GM18909 (cell line): Measurements from ENCODE around the gene DEK.
"Not testable (repeated sequence)": the region's sequence is repeated elsewhere in the genome, so short reads cannot be mapped to it uniquely, and the experiment has no call there.

Experiments used
- ATAC-seq: cut with Tn5 transposase; IDR thresholded peaks from one replicate; pipeline ENCODE4 v1.9.1; 2021; ENCODE audit warnings: mild to moderate bottlenecking; ENCODE audit not compliant: unreplicated experiment, poor library complexity

The DEK gene

DNA sequence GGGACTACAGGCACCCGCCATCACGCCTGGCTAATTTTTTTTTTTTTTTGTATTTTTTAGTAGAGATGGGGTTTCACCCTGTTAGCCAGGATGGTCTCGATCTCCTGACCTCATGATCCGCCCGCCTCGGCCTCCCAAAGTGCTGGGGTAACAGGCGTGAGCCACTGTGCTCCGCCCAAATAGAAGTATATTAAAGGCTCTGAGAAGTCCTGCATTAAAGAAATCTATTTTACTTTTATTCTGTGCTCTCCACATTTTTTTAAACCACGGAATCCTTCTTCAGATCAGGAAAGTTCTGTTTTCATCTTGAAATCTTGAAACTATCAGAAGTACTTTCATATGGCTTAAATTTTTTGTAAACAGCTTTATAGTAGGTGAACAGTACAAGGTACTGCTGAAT is 55.6 kb downstream of the DEK start:
- ATAC-seq, result not testable (repeated sequence)

DNA sequence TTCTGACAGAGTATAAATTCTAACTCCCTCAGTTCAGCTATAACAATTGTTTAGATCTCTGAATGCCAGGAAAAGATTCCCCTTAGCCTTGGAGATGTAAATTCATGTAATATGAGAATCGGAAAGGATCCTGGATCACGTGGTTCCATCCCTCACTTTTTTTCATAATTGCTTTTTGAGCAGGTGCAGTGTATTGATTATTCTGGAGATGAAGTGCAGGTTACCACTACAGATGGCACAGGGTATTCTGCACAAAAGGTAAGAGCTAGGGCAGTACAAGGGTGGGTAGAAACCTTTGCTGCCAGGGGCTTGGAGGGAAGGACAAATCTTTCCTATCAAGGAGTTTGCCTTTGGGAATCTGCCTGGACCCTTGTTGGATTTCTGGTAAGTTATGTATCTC is 56.4 kb downstream of the DEK start:
- no peak for ATAC-seq

DNA sequence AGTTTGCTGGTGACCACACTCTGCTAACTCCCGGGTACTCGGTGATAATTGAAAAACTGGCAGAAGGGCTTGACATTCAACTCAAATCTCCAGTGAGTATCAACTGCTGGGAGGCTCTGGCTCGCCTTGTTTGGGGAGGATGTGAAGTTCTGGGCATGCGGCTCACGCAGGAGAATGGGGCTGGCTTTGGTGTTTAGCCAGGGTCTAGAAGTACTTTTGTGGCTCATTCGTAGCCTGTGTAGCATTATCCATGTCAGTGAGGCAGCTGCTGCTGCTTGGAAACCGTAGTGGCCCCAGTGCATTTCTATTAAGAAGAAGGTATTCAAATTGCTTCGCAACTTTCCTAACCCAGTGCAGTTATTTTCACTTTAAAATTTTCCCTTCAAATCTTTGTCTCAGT is 56.9 kb downstream of the DEK start:
- no peak for ATAC-seq

DNA sequence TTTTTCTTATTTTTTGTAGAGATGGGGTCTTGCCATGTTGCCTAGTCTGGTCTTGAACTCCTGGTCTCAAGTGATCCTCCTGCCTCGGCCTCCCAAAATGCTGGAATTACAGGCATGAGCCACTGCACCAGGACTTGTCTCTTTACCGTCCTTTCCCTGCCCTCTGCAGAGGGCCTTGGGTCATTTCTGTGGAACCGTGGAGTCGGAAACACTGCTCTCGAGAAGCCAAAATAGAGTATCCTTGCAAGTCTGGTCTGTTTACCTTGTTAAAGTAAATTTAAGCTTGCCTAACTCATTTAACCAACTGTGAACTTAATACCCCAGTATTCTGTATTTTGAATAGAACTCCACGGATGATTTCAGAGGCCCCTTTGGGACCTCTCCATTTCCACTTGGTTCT is 57.7 kb downstream of the DEK start:
- no peak for ATAC-seq

DNA sequence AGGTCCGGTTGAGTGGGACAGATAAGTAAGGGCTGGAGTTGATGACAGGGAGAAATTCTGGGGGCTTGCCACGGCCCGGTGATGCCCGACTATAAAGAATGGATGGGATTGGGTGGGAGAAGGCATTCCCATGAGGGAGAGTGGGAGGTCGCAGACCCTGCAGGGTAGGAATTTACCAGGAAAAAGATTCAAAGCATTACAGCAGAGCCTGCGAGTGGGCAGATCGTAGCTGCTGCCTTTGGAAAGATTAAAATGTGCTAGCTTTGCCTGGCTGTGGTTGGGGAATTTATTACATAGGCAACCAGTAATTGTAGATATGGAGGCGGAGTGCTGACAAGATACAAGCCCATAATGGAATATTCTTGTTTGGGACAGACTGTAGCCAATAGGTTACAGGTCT is 59.6 kb downstream of the DEK start:
- no peak for ATAC-seq

DNA sequence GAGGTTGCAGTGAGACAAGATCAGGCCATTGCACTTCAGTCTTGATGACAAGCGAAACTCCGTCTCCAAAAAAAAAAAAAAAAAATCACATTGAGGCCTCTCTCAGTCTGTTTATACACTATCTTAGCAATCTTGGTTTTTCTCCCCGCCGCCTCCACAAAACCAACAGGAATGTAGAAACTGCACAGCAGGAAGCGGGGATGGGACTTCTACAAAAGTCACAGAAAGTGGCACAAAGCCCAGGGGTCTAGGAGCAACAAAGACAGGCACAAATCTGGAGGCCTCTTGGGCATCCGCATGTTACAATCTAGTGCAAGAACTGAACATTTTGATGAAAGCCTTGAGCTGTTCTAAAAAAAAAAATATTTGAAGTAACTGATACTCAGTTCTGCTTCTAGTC is 60.5 kb downstream of the DEK start:
- no peak for ATAC-seq

DNA sequence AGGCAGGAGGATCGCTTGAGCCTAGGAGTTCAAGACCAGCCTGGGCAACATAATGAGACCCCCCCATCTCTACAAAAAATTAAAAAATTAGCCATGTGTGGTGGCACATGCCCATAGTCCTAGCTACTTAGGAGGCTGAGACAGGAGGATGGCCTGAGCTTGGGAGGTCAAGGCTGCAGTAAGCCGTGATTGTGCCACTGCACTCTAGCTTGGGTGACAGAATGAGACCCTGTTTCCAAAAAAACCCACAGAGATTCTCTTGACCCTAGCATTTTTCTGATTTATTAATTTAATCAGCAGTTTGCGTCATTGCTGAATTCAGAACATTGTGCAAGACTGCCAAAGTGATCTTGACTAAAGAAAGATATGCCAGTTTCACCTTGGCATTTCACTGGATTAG is 72.3 kb downstream of the DEK start:
- no peak for ATAC-seq

DNA sequence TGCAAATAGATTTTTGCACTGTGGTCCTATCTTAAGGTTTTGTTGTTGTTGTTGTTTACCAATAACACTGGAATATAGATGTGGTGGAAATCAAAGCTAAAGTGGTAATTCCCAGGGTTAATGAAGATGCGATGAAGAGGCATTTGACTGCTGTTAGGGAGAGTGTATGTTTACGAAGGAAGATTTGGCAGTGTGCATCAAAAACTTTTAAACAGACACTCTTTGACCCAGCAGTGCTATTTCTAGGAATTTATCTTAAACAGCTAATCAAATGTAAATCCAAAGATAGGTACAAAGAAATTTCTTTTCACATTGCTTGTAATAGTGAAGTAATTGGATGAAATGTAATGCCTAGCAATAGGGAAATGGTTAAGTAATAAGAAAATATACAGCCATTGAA is 75.1 kb downstream of the DEK start:
- ATAC-seq, result no peak

DNA sequence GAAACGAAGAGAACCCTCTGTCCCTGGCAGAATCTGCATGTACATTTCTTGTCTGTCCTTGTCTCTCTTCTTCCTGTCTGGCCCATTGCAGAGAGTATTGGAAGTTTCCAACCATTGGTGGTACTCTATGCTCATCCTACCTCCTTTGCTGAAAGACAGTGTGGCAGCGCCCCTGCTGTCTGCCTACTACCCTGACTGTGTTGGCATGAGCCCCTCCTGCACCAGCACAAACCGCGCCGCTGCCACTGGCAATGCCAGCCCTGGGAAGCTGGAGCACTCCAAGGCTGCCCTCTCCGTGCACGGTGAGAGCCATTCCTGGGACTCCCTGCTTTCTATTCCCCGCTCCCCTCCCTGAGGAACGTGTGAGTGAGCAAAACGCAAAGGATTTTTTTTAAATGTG is 76.6 kb downstream of the DEK start:
- no peak for ATAC-seq

DNA sequence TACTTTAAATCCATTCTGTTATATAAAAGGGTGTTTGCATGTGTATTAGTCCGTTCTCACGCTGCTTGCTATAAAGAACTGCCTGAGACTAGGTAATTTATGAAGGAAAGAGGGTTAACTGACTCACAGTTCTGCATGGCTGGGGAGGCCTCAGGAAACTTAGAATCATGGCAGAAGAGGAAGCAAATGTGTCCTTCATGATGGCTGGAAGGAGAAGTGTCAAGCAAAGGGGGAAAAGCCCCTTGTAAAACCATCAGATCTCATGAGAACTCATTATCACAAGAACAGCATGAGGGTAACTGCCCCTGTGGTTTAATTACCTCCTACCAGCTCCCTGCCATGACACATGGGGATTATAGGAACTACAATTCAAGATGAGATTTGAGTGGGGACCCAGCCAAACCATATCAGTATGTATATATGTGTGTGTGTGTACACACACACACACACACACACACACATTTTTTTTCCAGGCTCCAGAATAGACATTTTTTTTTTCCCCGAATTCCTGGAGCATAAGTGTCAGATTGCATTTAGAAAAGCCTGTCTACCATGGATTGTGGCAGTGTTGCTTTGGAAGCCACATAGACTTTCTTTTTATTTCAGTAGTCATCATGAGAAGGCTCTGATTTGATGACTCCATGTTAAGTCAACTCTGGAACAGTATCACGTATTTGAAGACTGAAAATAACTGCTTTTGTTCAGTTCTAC is 77.6 kb downstream of the DEK start:
- no peak for ATAC-seq

DNA sequence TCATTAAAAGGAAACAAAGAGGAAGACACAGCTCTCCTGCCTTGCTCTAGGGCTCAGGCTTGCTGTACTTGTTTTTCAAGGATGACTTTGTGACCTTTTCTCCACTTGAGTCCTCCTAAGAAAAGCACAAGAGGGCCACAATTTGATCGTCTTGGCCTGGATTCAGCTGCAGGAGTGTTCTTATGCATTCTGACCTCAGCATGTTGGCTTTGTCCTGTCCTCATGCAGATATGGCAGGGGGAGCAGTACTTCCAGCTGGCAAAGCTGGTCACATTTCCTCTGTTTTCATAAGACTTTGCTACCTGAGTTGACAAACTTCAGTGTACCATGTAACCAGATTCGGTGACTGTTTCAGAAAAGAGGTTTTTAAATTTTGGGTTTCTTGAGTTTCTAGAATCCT is 78.3 kb downstream of the DEK start:
- no peak for ATAC-seq

DNA sequence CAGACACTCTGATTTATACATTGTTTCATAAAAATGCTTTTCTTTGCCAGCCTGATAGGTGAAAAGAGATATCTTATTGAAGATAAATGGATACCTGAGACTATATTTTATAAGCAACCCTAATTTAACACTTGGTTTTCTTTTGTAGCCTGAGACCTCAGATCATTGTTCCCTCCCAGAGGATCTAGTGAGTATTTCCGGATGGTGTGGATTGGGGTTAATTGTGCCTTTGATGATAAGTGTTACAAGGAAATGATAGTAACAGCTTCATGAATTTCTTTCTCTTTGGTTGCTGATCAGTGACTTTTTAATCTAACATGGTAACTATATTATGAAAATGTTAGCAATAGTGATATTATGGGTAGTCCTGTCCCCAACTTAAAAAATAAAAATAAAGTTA is 78.7 kb downstream of the DEK start:
- no peak for ATAC-seq

DNA sequence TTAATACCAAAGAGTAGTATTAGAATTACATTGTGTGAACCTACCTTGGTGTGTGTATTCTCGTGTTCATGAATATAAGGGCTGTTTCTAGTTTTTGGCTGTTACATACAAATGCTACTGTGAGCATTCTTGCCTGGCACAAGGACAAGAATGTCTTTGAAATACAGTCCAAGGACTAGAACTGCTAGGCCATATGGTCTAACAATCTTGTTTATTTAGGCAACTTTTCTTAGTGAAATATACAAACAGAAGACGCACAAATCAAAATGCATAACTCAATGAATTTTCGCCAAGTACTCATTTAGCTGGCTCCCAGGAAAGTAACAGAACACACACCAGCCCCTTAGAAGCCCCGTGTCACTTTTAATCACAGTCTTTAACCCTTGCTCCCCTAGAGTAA is 80.6 kb downstream of the DEK start:
- ATAC-seq, result no peak

DNA sequence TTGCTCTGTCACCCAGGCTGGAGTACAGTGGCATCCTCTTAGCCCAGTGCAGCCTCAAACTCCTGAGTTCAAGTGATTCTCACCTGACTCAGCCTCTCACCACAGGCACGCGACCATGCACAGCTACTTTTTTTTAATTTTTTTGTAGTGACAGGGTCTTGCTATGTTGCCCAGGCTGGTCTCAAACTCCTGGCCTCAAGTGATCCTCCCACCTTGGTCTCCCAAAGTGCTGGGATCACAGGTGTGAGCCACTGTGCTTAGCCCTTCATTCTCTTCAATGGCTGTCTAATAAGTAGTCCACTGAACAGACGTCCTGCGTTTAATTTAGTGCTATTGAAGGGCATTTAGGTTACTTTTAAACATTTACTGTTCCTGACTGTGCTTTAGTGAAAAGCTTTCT is 81.8 kb downstream of the DEK start:
- ATAC-seq, result no peak

DNA sequence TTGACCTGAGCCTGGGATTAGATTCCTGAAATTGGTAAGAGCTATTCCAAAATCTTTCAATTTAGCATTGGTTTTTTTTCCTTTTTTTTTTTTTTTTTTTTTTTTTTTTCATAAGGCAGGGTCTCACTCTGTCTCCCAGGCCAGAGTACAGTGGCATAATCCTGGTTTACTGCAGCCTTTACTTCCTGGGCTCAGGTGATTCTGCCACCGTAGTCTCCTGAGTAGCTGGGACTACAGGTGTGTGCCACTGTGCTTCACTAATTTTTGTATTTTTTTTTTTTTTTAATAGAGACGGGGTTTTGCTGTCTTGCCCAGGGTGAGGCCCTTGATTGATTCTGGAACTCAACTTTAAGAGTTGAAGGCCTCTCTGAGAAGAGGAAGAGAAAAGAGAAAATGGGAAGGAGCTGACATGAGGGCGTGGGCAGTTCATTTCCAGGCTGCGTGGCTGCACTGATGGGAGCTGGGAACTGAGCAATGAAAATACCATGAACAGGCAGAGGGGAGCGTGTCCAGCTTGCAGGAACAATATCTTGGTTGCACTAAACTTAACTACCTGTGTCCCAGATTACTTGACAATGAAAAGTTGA is 84.5 kb downstream of the DEK start:
- no peak for ATAC-seq

DNA sequence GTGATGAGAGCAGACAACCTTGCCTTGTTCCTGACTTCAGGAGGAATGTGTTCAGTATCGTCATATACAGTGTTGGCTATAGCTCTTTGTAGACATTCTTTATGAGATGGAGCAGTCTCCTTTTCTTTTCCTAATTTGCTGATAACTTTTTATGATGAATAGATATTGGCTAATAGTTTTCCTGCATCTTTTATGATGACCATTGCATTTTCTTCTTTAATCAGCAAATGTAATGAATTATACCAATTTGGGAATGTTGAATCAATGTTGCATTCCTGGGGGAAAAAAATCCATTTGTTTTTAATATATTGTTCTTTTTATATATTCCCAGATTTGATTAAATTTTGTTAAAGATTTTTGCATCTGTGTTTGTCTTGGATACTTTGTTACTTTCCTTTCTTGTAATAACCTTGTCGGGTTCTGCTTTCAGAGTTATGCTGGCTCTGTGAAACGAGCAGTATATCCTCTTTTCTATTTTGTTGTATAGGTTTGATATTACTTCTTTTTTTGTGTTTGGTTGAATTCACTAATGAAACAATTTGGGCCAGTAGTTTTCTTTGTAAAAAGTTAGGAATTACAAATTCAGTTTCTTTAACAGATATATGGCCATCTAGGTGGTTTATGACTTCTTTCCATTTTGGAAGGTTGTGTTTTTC is 85.2 kb downstream of the DEK start:
- ATAC-seq, result no peak

DNA sequence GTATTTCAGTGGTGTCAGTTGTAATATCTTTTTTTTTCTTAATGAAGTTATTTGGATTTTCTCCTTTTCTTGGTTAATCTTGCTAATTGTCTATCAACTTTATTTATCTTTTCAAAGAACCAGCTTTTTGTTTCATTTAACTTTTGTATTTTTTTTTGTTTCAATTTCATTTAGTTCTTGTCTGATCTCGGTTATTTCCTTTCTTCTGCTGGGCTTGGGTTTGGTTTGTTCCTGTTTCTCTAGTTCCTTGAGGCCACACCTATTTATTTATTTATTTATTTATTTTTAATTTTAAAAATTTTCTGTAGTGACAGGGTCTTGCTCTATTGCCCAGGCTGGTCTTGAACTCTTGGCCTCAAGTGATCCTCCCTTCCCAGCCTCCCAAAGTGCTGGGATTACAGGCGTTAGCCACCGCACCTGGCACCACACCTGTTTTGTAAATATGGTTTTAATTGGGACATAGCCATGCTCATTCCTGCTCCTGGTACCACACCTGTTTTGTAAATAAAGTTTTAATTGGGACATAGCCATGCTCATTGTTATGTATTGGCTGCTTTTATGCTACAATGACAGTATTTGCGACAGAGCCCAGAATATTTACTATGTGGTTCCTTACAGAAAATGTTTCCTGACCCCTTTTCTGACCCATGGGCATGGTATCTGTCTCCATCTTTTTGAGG is 86.9 kb downstream of the DEK start:
- no peak for ATAC-seq

DNA sequence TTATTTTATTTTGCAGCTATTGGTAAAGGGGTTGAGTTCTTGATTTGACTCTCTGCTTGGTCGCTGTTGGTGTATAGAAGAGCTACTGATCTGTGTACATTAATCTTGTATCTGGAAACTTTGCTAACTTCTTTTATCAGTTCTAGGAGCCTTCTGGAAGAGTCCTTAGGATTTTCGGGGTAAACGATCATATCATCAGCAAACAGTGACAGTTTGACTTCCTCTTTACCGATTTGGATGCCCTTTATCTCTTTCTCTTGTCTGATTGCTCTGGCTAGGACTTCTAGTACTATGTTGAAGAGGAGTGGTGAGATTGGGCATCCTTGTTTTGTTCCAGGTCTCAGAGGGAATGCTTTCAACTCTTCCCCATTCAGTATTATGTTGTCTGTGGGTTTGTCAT is 88.1 kb downstream of the DEK start:
- ATAC-seq, result not testable (repeated sequence)
